K562 (cell line): ENCODE measurements around the gene NFE2. TPM values are rescaled to one million over a fixed set of nuclear protein-coding genes. Genes with fewer than 3 reads are reported as not detected.
A peak's percentile ranks its signal among the peaks of the same experiment; 100 is the strongest.

ENCODE experiments used
- ATAC-seq: fragments of 200-7000 bp; cut with Tn5 transposase; 3 replicates; pipeline ENCODE4 v1.9.1; 2020; ENCODE audit warnings: moderate library complexity
- BruUV-seq: library from RNA; stranded (reverse); fragments of 400-500 nt; replicated peaks from 2 replicates; lab custom pipeline; 2021; lab: Mats Ljungman, UMichigan
- CTCF ChIA-PET: fragments of 300-600 bp; formaldehyde crosslinking; extraction: SDS; loops from one replicate; lab custom pipeline; 2021; ENCODE audit warnings: low intra/inter-chr PET ratio; lab: Yijun Ruan, JAX
- POLR2A ChIA-PET: fragments of 300-600, 350-650 bp; sonication (Branson Sonifier 250); formaldehyde crosslinking; extraction: SDS; loops from one replicate; lab custom pipeline; 2021; ENCODE audit warnings: antibody characterized with exemption, inconsistent platforms; lab: Yijun Ruan, JAX
- DNase-seq, 4 experiments: peaks; one replicate each; pipeline versions ENCODE4 v3.0.0 to v3.0.0-alpha.2; 2011 to 2018; ENCODE audit warnings: low spot score in 3 of 4, mixed read lengths in 3 of 4; ENCODE audit errors: extremely low read depth in 1 of 4
- FAIRE-seq: peaks from 2 replicates; lab custom pipeline; 2011; peaks lifted over from hg19 to GRCh38; lab: Jason Lieb, UNC
- H2AFZ ChIP-seq: 2 replicates; pipeline ENCODE4 v1.6.0; 2011; ENCODE audit warnings: low read depth, low read length, control low read depth, inconsistent platforms
- H3K27ac ChIP-seq: fragments of 200-600 bp; 3 replicates; pipeline ENCODE4 v1.8.0; 2011; ENCODE audit warnings: low read depth, mild to moderate bottlenecking, control low read depth, inconsistent platforms, low read length, moderate library complexity, mixed read lengths; ENCODE audit errors: extremely low read depth
- H3K27me3 ChIP-seq, 2 experiments: fragments of 300-600 bp in 1 of 2; 2 replicates in 1 of 2; 3 replicates in 1 of 2; pipeline versions ENCODE4 v1.6.0 to v1.8.0; 2011; ENCODE audit warnings: inconsistent platforms in 2 of 2, low read length in 2 of 2, mild to moderate bottlenecking in 1 of 2, mixed read lengths in 1 of 2, moderate library complexity in 1 of 2; ENCODE audit not compliant: control insufficient read depth in 2 of 2, insufficient read depth in 2 of 2
- H3K36me3 ChIP-seq: fragments of 300-600 bp; 3 replicates; pipeline ENCODE4 v1.8.0; 2011; ENCODE audit warnings: mild to moderate bottlenecking, low read length, inconsistent platforms; ENCODE audit not compliant: control insufficient read depth, insufficient read depth
- H3K4me1 ChIP-seq, 2 experiments: fragments of 200-600 bp in 1 of 2; replicated peaks in 1 of 2; 2 replicates in 1 of 2; 3 replicates in 1 of 2; pipeline versions ENCODE4 v1.5.1 to v1.8.0; 2011; ENCODE audit warnings: inconsistent platforms in 2 of 2, low read length in 2 of 2, mild to moderate bottlenecking in 1 of 2, mixed read lengths in 1 of 2, moderate library complexity in 1 of 2; ENCODE audit not compliant: control insufficient read depth in 2 of 2, insufficient read depth in 2 of 2
- H3K4me2 ChIP-seq: 2 replicates; pipeline ENCODE4 v1.6.1; 2011; ENCODE audit warnings: low read length, control low read depth, inconsistent platforms, mixed read lengths; ENCODE audit not compliant: insufficient read depth
- H3K4me3 ChIP-seq: fragments of 200-600 bp; sonication (generic), shearing (Covaris generic); 2 replicates; pipeline ENCODE4 v1.5.1; 2016; ENCODE audit warnings: control low read depth, inconsistent platforms
- H3K79me2 ChIP-seq: fragments of 200-600 bp; 3 replicates; pipeline ENCODE4 v1.8.0; 2011; ENCODE audit warnings: low read length, inconsistent platforms; ENCODE audit not compliant: control insufficient read depth, insufficient read depth
- H3K9ac ChIP-seq, 2 experiments: 2 replicates each; pipeline versions ENCODE4 v1.6.0 to v1.6.1; 2011; ENCODE audit warnings: low read depth in 2 of 2, low read length in 2 of 2, control low read depth in 1 of 2, inconsistent platforms in 1 of 2, mild to moderate bottlenecking in 1 of 2, mixed read lengths in 1 of 2; ENCODE audit not compliant: insufficient read depth in 1 of 2
- H3K9me1 ChIP-seq: one replicate; pipeline ENCODE4 v1.6.0; 2011; ENCODE audit warnings: inconsistent platforms, mild to moderate bottlenecking, low read length, moderate library complexity; ENCODE audit not compliant: control insufficient read depth, insufficient read depth
- H3K9me3 ChIP-seq: replicated peaks from 2 replicates; pipeline ENCODE4 v1.5.1; 2011; ENCODE audit warnings: low read depth, low read length, inconsistent platforms; ENCODE audit not compliant: control insufficient read depth, insufficient read depth
- H4K20me1 ChIP-seq: replicated peaks from 2 replicates; pipeline ENCODE4 v1.6.1; 2011; ENCODE audit warnings: low read length, inconsistent platforms, mixed read lengths; ENCODE audit not compliant: control insufficient read depth, insufficient read depth
- POLR2B ChIP-seq: fragments of 450-650 bp; IDR thresholded peaks from 2 replicates; pipeline ENCODE4 v1.6.1; 2018; ENCODE audit warnings: low read depth; ENCODE audit not compliant: partially characterized antibody
- POLR2G ChIP-seq: fragments of 200-400 bp; formaldehyde crosslinking; IDR thresholded peaks from 2 replicates; pipeline ENCODE4 v1.6.1; 2017; ENCODE audit warnings: low read depth, mild to moderate bottlenecking, antibody characterized with exemption, low read length, moderate library complexity
- RBM39 ChIP-seq: fragments of 200-400 bp; formaldehyde crosslinking; optimal IDR thresholded peaks from 2 replicates; pipeline ENCODE3; 2018; ENCODE audit warnings: low read depth, low read length
- ZNF347 ChIP-seq: fragments of 450-650 bp; formaldehyde crosslinking; IDR thresholded peaks from 2 replicates; pipeline ENCODE4 v1.4.0; 2020; ENCODE audit warnings: low read depth, mild to moderate bottlenecking, moderate library complexity
- WGBS: fragments of 100-300 bp; shearing (Covaris generic); methylation state at CpG from one replicate; pipeline ENCODE4 v1.1.6; 2016; ENCODE audit warnings: low coverage, mixed read lengths; ENCODE audit not compliant: insufficient coverage; ENCODE audit errors: missing lambda C conversion rate; 5-methylcytosine and 5-hydroxymethylcytosine counted together
- in situ Hi-C: fragments of 300-500 bp; cut with MboI; formaldehyde crosslinking; loops from 4 replicates; pipeline ENCODE4 v1.15.0; 2018; ENCODE audit warnings: inconsistent platforms, mixed read lengths
- intact Hi-C: fragments of 100-400 bp; cut with micrococcal nuclease; formaldehyde crosslinking; loops from 2 replicates; pipeline ENCODE4 v1.14.2; 2022
- polyA plus RNA-seq, 8 experiments: library from polyadenylated mRNA; depleted of rRNA in 4 of 8; stranded (reverse) in 5 of 8; unstranded in 3 of 8; fragments of >200 nt; fragmentation: Nextera tagmentation in 2 of 8; fragmentation: Illumina TruSeq in 1 of 8; extraction: Ambion mirVana in 2 of 8; extraction: Trizol in 1 of 8; gene quantifications; 2 replicates each; pipeline versions ENCODE4 v1.2.1 to v1.2.3, GENCODE V29; 2011 to 2014; ENCODE audit warnings: inconsistent platforms in 1 of 8, missing spikeins in 1 of 8
- total RNA-seq, 7 experiments: library from RNA; depleted of rRNA in 6 of 7; stranded (reverse); fragments of >200 nt in 6 of 7; fragmentation: Illumina TruSeq in 2 of 7; extraction: Trizol in 2 of 7; gene quantifications; 2 replicates each; pipeline versions ENCODE4 v1.2.1 to v1.2.3, GENCODE V29; 2011 to 2021; ENCODE audit warnings: low replicate concordance in 1 of 7

NFE2 gene
- total and polyA plus RNA-seq, 9 of the 15 experiments (the other 6 are each of a cell fraction or from before 2014, with no cell fraction given): 12.3 to 282 (median 208) TPM

- ATAC-seq: no peak
- in situ Hi-C loops: no loop called here
- ChIA-PET POLR2A (interaction anchor here (0.6 to 1.1 kb wide), 2 partner anchors 14 to 60 kb away, joined by 3 to 4 read pairs; no protein-coding TSS in a partner anchor), CTCF (no interaction called here)
- Histone ChIP-seq H3K4me3 (no peak overlapping the region), H4K20me1 (peaks cover 8% of the 10 kb centered on the region; the same call in 1 of the 2 replicates), H3K9me3 (no peaks in the 10 kb centered on the region), H3K4me2 (no peak overlapping the region), H3K27me3 (no peaks in the 10 kb centered on the region), H3K9ac (no peak overlapping the region; a peak in 1 of 4 replicates), H3K4me1 (peaks cover 8 to 14% of the 10 kb centered on the region in 2 experiments; a peak in 3 of 5 replicates), H2AFZ (no peak overlapping the region), H3K79me2 (peaks cover 81% of the 10 kb centered on the region), H3K36me3 (peaks cover 61% of the 10 kb centered on the region), H3K27ac (no peak overlapping the region), H3K9me1 (no peaks in the 10 kb centered on the region)
- TSS peak; percentile 0 for BruUV-seq
- TF ChIP-seq ZNF347 (CRISPR knock-in tag): no peak
- TF ChIP-seq POLR2B: peak; percentile 16
- WGBS: 68% methylated on average over 3 of the region's 3 CpGs
- DNase-seq: no peak
- intact Hi-C loops: no loop called here
- FAIRE-seq: no peak
Measured at GRCh38 chr12:54276368-54276767, 24.4 kb downstream of the NFE2 start.

GRCh38 chr12:54273981-54274380, 26.8 kb downstream of the NFE2 start:
- in situ Hi-C loops: no loop called here
- BruUV-seq: no TSS peak
- POLR2A ChIA-PET: interaction anchor here (0.5 to 1.9 kb wide), 3 partner anchors 9 to 19 kb away, joined by 3 to 6 read pairs (median 3); no protein-coding TSS in a partner anchor
- H3K27ac ChIP-seq: no peak overlapping the region
- no peaks in the 10 kb centered on the region for H4K20me1 ChIP-seq
- H3K79me2 ChIP-seq: peaks cover 62% of the 10 kb centered on the region
- FAIRE-seq: no peak
- no peak overlapping the region for H2AFZ ChIP-seq
- intact Hi-C loops: no loop called here
- no peak overlapping the region for H3K4me3 ChIP-seq
- DNase-seq: no peak
- no peaks in the 10 kb centered on the region for H3K27me3 ChIP-seq
- no peak overlapping the region for H3K9ac ChIP-seq
- 83% methylated on average over 2 of the region's 2 CpGs for WGBS
- no peak for ATAC-seq
- H3K4me1 ChIP-seq: peaks cover 9 to 14% of the 10 kb centered on the region in 2 experiments; a peak in 3 of 5 replicates
- H3K36me3 ChIP-seq: peaks cover 50% of the 10 kb centered on the region
- no peak overlapping the region for H3K4me2 ChIP-seq
- CTCF ChIA-PET: no interaction called here
- no peaks in the 10 kb centered on the region for H3K9me3 ChIP-seq
- TF ChIP-seq POLR2G (0 out of 2 replicates have a peak, but pooled peaks have one; percentile 22), RBM39 (no peak)
- no peaks in the 10 kb centered on the region for H3K9me1 ChIP-seq
